GM12873 (cell line): Measurements from ENCODE around the gene APBB2.

Experiments used
- TF ChIP-seq, protein P1 (sequence below): IDR thresholded peaks from 2 replicates; pipeline ENCODE4 v1.5.1; 2012; ENCODE audit warnings: low read depth, mild to moderate bottlenecking, moderate library complexity, low read length, control low read depth; ENCODE audit not compliant: insufficient read depth; ENCODE audit errors: missing control alignments

APBB2 gene

DNA sequence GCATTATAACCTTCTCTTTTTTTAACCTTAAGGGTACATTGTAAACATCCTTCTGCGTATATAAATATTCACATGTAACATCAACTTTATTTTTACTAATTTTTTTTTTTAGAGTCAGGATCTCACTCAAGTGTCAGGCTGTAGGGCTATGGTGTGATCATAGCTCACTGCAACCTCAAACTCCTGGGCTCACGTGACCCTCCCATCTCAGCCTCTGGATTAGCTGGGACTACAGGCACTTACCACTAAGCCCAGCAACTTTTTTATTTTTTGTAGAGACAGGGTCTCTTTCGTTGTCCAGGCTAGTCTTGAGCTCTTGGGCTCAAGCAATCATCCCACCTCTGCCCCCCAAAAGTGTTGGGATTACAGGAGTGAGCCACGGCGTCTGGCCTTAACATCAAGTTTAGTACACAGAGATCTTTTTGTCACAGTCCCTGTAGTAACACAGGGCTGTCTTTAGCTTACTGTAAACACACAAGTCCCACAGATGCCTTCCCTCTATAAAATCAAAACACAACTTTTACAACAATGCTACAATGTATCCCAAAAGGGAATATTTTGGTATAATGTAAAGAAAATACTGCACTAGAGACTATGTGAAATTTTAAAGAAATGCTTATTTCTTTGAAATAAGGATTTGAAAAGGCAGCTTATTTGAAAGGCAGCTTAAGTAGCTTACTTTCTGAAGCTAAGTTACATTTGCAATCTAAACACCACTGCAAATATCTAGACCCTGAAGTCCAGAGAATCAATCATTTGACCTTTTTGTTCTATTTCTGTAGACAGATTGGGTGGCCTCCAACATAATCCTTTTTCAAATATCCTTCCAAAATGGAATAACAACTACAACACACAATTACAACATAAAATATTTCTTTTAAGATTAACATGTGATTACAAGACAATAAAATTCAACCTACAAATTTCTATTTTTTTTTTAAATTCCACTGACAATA, 116.0 kb downstream of the APBB2 start:
- TF ChIP-seq, protein P1, sequence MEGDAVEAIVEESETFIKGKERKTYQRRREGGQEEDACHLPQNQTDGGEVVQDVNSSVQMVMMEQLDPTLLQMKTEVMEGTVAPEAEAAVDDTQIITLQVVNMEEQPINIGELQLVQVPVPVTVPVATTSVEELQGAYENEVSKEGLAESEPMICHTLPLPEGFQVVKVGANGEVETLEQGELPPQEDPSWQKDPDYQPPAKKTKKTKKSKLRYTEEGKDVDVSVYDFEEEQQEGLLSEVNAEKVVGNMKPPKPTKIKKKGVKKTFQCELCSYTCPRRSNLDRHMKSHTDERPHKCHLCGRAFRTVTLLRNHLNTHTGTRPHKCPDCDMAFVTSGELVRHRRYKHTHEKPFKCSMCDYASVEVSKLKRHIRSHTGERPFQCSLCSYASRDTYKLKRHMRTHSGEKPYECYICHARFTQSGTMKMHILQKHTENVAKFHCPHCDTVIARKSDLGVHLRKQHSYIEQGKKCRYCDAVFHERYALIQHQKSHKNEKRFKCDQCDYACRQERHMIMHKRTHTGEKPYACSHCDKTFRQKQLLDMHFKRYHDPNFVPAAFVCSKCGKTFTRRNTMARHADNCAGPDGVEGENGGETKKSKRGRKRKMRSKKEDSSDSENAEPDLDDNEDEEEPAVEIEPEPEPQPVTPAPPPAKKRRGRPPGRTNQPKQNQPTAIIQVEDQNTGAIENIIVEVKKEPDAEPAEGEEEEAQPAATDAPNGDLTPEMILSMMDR = no peak

DNA sequence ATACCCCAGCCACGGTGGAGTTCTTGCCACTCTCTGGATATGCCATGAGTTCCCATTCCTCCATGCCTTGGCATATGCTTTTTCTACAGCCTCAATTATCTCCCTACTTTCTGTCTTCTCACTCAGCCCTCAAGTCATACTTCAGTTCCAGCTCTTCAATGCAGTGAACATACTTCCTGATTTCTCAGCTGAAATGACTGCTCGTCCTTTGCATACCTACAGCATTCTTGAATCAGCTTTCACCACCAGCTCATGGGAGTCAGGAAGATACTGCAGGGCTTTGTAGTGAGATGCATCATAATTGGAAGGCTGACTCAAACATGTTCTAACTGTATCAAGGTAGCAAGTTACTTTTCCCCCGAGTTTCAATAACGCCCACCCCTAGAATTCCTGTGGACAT, 118.4 kb downstream of the APBB2 start:
- TF ChIP-seq, protein P1 = no peak

DNA sequence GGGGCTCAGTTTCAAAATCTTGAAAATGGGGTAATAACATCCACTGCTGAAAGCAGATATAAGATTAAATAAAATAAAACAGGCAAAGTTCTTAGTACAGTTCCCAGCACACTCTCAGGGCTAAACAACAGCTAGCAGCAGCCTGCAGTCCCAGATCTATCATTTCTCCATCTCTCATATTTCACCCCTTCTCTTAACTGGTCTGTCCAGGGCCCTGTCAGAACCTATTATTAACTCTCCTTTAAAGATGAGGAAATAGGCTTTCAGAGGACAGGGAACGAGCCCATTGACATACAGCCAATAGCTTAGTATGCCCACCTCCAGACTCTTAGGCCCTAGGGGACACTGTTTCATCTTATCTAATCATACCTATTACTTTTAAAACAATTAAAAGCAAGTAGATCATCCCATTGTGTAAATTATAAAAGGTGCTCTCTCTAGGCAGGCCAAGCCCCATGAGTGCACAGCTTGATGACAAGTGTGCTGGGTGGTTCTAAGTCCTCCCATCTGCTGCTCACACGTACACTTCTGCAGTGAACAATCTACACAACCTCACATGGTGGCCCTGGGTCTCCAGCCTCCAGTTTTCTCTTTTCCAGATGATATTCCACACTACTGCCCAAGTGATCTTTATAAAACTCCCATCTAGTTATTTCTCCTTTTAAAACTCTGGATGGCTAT, 119.0 kb downstream of the APBB2 start:
- TF ChIP-seq, protein P1 = no peak

DNA sequence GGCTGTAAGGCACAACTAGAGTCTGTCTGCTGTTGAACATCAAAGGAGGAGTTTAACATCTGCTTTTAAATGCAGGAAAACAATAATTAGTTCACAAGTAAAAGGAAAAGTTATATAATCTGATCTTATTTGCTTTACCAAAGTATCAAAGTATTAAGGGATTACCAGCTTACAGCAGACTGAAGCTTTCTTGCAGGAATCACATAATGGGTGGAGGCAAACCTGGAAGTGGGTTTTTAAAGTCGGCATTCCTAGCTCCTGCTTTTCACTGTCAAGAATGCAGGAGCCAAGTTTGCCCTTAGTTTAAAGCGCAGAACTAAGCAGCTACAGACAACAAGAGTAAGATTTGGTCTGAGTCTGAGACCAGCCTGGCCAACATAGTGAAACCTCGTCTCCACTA, 122.2 kb downstream of the APBB2 start:
- TF ChIP-seq, protein P1 = no peak

DNA sequence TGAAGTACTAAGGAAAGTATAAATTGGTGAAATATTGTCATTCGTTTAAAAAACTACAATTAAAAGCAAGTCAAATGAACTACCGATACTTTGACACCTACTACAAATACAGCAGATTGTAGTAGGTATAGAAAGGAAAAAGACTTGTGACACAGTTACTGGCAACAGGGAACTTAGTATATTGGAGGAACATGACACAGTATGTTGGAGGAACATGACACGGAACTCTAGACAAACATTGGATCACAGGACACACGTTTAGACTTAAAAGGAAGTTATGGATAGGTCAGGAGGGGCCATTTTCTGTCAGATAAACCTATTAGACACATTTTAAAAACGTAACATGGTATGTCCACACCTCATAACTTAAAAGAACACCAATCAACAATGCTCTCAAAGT, 132.5 kb downstream of the APBB2 start:
- TF ChIP-seq, protein P1 = no peak

DNA sequence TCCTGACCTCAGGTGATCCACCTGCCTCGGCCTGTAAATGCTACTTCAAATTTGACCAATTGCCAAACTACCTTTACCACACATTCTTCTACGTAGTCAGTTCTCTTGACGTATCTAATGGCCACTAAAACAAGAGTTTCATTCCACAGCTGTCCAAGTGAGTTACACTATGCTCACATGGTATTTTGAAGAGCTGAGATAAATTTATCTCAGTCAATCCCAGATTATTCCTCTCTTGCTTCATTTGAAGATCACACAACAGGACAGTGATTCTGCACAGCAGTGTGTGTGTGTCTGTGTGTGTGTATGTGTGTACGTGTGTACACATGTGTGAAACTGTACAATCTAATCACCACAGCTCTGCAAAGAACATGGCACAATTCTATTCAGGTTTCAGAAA, 133.4 kb downstream of the APBB2 start:
- TF ChIP-seq, protein P1 = no peak

DNA sequence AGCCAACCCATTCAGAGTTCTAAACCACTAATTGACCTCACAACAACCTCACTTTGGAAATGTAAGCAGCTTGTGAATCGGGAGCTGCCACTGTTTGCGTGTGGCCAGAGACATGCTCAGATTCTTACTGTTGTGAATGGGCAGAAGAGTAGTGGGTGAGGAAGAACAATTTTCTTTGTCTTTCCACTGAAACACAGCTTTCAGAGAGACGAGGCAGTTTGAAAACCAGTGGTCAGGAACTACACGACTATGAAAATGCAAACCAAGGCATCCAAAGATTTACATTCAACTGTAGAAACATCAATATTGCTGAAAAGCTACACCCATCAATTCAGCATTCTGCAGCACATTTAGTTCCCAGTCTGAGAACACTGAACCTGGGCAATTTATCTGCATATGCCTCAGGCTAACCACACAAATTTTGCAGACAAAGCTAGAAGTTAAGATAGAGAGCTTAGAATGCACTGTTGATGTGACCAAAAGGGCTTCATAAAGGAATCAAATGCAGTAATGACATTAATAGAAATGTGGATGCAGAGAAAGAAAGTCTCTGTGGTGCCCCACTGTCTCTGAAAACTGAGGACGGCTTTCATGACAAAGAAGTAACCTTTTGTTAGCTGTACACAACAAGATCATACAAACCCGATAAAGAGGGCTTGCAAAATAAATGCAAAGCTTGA, 134.3 kb downstream of the APBB2 start:
- TF ChIP-seq, protein P1 = no peak
